Endothelial cell of umbilical vein (primary cell): ENCODE measurements around the gene CACNA1B. TPM values are rescaled to one million over a fixed set of nuclear protein-coding genes. Genes with fewer than 3 reads are reported as not detected.

Source experiments
- BruUV-seq: library from RNA; stranded (reverse); fragments of 400-500 nt; replicated peaks from 2 replicates; lab custom pipeline; 2021; lab: Mats Ljungman, UMichigan
- CTCF ChIA-PET: fragments of 300-600, 350-600 bp; sonication (Branson Sonifier 250); formaldehyde crosslinking; loops from one replicate; lab custom pipeline; 2021; ENCODE audit warnings: antibody characterized with exemption, inconsistent platforms; lab: Charles Lee
- POLR2A ChIA-PET: fragments of 300-600, 350-600 bp; sonication (Branson Sonifier 250); formaldehyde crosslinking; loops from one replicate; lab custom pipeline; 2021; ENCODE audit warnings: antibody characterized with exemption, inconsistent platforms; lab: Charles Lee
- DNase-seq: peaks from one replicate; pipeline ENCODE4 v3.0.0-alpha.2; 2011; ENCODE audit warnings: low read depth, low spot score
- FAIRE-seq: peaks from 2 replicates; lab custom pipeline; 2011; peaks lifted over from hg19 to GRCh38; lab: Jason Lieb, UNC
- H2AFZ ChIP-seq: 2 replicates; pipeline ENCODE4 v1.6.0; 2012; ENCODE audit warnings: low read depth, low read length, control low read depth, inconsistent platforms
- H3K27ac ChIP-seq: 2 replicates; pipeline ENCODE4 v1.5.1; 2011; ENCODE audit warnings: low read depth, mild to moderate bottlenecking, control low read depth, low read length, moderate library complexity; ENCODE audit not compliant: insufficient read depth
- H3K27me3 ChIP-seq, 2 experiments: 2 replicates each; pipeline versions ENCODE4 v1.6.0 to v1.6.1; 2011; ENCODE audit warnings: low read length in 2 of 2, mixed read lengths in 1 of 2; ENCODE audit not compliant: control insufficient read depth in 2 of 2, insufficient read depth in 2 of 2
- H3K36me3 ChIP-seq, 2 experiments: 2 replicates in 1 of 2; 3 replicates in 1 of 2; pipeline ENCODE4 v1.5.1; 2011; ENCODE audit warnings: low read length in 2 of 2, mild to moderate bottlenecking in 1 of 2, moderate library complexity in 1 of 2; ENCODE audit not compliant: control insufficient read depth in 2 of 2, insufficient read depth in 2 of 2; ENCODE audit errors: extremely low read depth in 1 of 2
- H3K4me1 ChIP-seq: 3 replicates; pipeline ENCODE4 v1.5.1; 2011; ENCODE audit warnings: mild to moderate bottlenecking, low read length; ENCODE audit not compliant: control insufficient read depth, insufficient read depth; ENCODE audit errors: extremely low read depth
- H3K4me2 ChIP-seq: 2 replicates; pipeline ENCODE4 v1.6.1; 2011; ENCODE audit warnings: low read length, control low read depth, mixed read lengths; ENCODE audit not compliant: insufficient read depth
- H3K4me3 ChIP-seq, 3 experiments: fragments of 200-600 bp in 1 of 3; sonication (generic), shearing (Covaris generic) in 1 of 3; replicated peaks in 1 of 3; 2 replicates each; pipeline ENCODE4 v1.5.1; 2011 to 2016; ENCODE audit warnings: control low read depth in 3 of 3, low read length in 3 of 3, mild to moderate bottlenecking in 2 of 3, inconsistent platforms in 1 of 3, low read depth in 1 of 3, moderate library complexity in 1 of 3; ENCODE audit not compliant: insufficient read depth in 1 of 3
- H3K79me2 ChIP-seq: 2 replicates; pipeline ENCODE4 v1.6.0; 2012; ENCODE audit warnings: low read length, inconsistent platforms; ENCODE audit not compliant: control insufficient read depth, insufficient read depth
- H3K9ac ChIP-seq: replicated peaks from 2 replicates; pipeline ENCODE3; 2011; ENCODE audit warnings: low read length, control low read depth; ENCODE audit not compliant: insufficient read depth; ENCODE audit errors: extremely low read depth
- H3K9me1 ChIP-seq: replicated peaks from 3 replicates; pipeline ENCODE4 v1.6.0; 2011; ENCODE audit warnings: mild to moderate bottlenecking, low read length; ENCODE audit not compliant: control insufficient read depth, insufficient read depth; ENCODE audit errors: extremely low read depth
- H3K9me3 ChIP-seq: replicated peaks from 2 replicates; pipeline ENCODE4 v1.5.1; 2012; ENCODE audit warnings: low read length, inconsistent platforms; ENCODE audit not compliant: control insufficient read depth, insufficient read depth
- H4K20me1 ChIP-seq: replicated peaks from 2 replicates; pipeline ENCODE3; 2011; ENCODE audit warnings: mild to moderate bottlenecking, low read length; ENCODE audit not compliant: control insufficient read depth, insufficient read depth; ENCODE audit errors: extremely low read depth
- EZH2 ChIP-seq: IDR thresholded peaks from 2 replicates; pipeline ENCODE4 v1.6.1; 2012; ENCODE audit warnings: borderline replicate concordance, low read depth, mild to moderate bottlenecking, moderate library complexity, low read length, inconsistent platforms; ENCODE audit not compliant: severe bottlenecking
- FOS ChIP-seq: IDR thresholded peaks from 2 replicates; pipeline ENCODE4 v1.6.1; 2011; ENCODE audit warnings: mild to moderate bottlenecking, low read length, moderate library complexity, borderline replicate concordance; ENCODE audit not compliant: insufficient read depth
- JUN ChIP-seq: IDR thresholded peaks from 2 replicates; pipeline ENCODE4 v1.6.1; 2011; ENCODE audit warnings: borderline replicate concordance, low read depth; ENCODE audit not compliant: insufficient read length, insufficient read depth
- MYC ChIP-seq: IDR thresholded peaks from one replicate; pipeline ENCODE4 v1.6.1; 2011; ENCODE audit warnings: mild to moderate bottlenecking, low read depth, low read length
- POLR2A ChIP-seq: IDR thresholded peaks from 2 replicates; pipeline ENCODE4 v1.6.1; 2012; ENCODE audit warnings: low read depth, mild to moderate bottlenecking, control low read depth, low read length
- POLR2AphosphoS5 ChIP-seq: IDR thresholded peaks from 2 replicates; pipeline ENCODE4 v1.6.1; 2012; ENCODE audit warnings: low read depth, mild to moderate bottlenecking, control low read depth, low read length, moderate library complexity; ENCODE audit not compliant: insufficient read depth
- dilution Hi-C: fragments of 300-500 bp; cut with MboI; formaldehyde crosslinking; loops from one replicate; pipeline ENCODE4 v1.15.0; 2019; ENCODE audit warnings: low sequenced_read_pairs; ENCODE audit not compliant: extremely low pct_ligation_motif_present
- intact Hi-C: fragments of 100-400 bp; cut with micrococcal nuclease; formaldehyde crosslinking; loops from one replicate; pipeline ENCODE4 v1.10.0; 2022
- polyA plus RNA-seq, 4 experiments: library from polyadenylated mRNA; depleted of rRNA in 3 of 4; stranded (reverse) in 3 of 4; unstranded in 1 of 4; fragments of >200 nt; gene quantifications; 2 replicates each; pipeline versions ENCODE4 v1.2.1 to v1.2.3, GENCODE V29; 2011 to 2012; ENCODE audit warnings: missing spikeins in 1 of 4
- total RNA-seq: library from RNA; stranded (reverse); gene quantifications from 2 replicates; pipeline ENCODE4 v1.2.3, GENCODE V29; 2021
- TF ChIP-seq, protein P1 (sequence below): IDR thresholded peaks from 2 replicates; pipeline ENCODE4 v1.6.1; 2011; ENCODE audit not compliant: insufficient read depth, insufficient read length
- TF ChIP-seq, protein P2 (sequence below), 2 donors: IDR thresholded peaks; 1 replicate in 1 of 2; 2 replicates in 1 of 2; pipeline ENCODE4 v1.5.1; 2011; ENCODE audit warnings: low read length in 2 of 2, mild to moderate bottlenecking in 2 of 2, moderate library complexity in 2 of 2, control low read depth in 1 of 2, inconsistent platforms in 1 of 2, low read depth in 1 of 2; ENCODE audit not compliant: insufficient read depth in 1 of 2; ENCODE audit errors: extremely low read depth in 1 of 2

CACNA1B gene
- total and polyA plus RNA-seq, 2 donors (not counting 3 experiments of a cell fraction or from before 2014, with no cell fraction given), result 0.11 to 0.41 TPM

GRCh38 chr9:137881591-137882505, 4.3 kb downstream of the CACNA1B start:
- no peak for DNase-seq
- Histone ChIP-seq H3K27ac (no peak overlapping the region), H3K27me3 (peaks cover 0 to 3% of the 10 kb centered on the region in 2 experiments), H3K9ac (no peak overlapping the region), H3K4me2 (no peak overlapping the region), H3K9me3 (no peaks in the 10 kb centered on the region), H3K79me2 (no peaks in the 10 kb centered on the region), H3K9me1 (no peaks in the 10 kb centered on the region), H3K4me1 (no peaks in the 10 kb centered on the region), H2AFZ (no peak overlapping the region), H4K20me1 (no peaks in the 10 kb centered on the region), H3K36me3 (no peaks in the 10 kb centered on the region), H3K4me3 (no peak overlapping the region)
- intact Hi-C loops (no loop called here), dilution Hi-C loops (no loop called here)
- BruUV-seq, result no TSS peak
- CTCF ChIA-PET, result no interaction called here
- TF ChIP-seq, protein P1, sequence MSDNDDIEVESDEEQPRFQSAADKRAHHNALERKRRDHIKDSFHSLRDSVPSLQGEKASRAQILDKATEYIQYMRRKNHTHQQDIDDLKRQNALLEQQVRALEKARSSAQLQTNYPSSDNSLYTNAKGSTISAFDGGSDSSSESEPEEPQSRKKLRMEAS, result no peak
- no peak for TF ChIP-seq FOS
- no peak for TF ChIP-seq MYC
- TF ChIP-seq POLR2AphosphoS5, result no peak
- TF ChIP-seq, protein P2, sequence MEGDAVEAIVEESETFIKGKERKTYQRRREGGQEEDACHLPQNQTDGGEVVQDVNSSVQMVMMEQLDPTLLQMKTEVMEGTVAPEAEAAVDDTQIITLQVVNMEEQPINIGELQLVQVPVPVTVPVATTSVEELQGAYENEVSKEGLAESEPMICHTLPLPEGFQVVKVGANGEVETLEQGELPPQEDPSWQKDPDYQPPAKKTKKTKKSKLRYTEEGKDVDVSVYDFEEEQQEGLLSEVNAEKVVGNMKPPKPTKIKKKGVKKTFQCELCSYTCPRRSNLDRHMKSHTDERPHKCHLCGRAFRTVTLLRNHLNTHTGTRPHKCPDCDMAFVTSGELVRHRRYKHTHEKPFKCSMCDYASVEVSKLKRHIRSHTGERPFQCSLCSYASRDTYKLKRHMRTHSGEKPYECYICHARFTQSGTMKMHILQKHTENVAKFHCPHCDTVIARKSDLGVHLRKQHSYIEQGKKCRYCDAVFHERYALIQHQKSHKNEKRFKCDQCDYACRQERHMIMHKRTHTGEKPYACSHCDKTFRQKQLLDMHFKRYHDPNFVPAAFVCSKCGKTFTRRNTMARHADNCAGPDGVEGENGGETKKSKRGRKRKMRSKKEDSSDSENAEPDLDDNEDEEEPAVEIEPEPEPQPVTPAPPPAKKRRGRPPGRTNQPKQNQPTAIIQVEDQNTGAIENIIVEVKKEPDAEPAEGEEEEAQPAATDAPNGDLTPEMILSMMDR (IDR thresholded peaks at IDR 0.05; ENCODE audit: extremely low read depth in 1 of 2, insufficient read depth in 1 of 2, low read depth in 1 of 2, low read length in 2 of 2), result no peak
- TF ChIP-seq JUN, result no peak
- no peak for TF ChIP-seq POLR2A
- TF ChIP-seq EZH2, result no peak
- POLR2A ChIA-PET, result no interaction called here
- FAIRE-seq, result no peak
